ENCODE data around the gene TTC23.

TTC23 gene

DNA sequence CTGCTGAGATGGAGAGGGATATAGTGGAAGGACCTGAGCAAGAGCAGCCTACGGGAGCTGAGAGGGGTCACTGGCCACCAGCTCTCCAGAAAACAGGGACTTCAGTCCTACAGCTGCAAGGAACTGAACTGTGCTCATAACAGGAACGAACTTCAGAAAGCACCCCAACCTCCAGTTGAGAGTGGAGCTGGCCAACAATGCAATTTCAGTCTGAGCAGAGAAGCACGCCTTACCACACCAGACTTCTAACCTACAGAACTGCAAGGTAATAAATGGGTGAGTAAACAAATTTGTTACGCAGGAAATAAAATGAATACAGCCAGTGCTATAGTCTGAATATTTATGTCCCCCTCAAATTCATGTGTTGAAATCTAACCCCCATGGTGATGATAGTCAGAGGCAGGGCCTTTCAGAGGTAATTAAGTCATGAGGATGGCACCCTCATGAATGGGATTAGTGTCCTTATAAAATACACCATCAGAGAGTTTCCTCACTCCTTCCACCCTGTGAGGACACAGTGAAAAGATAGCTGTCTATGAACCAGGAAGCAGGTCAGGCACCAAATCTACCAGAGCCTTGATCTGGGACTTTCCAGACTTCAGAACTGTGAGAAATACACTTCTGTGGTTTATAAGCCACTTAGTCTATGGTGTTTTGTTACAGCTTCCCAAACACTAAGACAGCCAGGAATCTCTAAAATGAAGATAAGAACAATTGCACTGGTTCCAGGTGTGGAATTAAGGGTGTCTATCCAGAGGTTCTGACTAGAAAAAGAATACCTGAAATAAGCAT, 85.9 kb downstream of the TTC23 start:
- DNase-seq, result no peak

DNA sequence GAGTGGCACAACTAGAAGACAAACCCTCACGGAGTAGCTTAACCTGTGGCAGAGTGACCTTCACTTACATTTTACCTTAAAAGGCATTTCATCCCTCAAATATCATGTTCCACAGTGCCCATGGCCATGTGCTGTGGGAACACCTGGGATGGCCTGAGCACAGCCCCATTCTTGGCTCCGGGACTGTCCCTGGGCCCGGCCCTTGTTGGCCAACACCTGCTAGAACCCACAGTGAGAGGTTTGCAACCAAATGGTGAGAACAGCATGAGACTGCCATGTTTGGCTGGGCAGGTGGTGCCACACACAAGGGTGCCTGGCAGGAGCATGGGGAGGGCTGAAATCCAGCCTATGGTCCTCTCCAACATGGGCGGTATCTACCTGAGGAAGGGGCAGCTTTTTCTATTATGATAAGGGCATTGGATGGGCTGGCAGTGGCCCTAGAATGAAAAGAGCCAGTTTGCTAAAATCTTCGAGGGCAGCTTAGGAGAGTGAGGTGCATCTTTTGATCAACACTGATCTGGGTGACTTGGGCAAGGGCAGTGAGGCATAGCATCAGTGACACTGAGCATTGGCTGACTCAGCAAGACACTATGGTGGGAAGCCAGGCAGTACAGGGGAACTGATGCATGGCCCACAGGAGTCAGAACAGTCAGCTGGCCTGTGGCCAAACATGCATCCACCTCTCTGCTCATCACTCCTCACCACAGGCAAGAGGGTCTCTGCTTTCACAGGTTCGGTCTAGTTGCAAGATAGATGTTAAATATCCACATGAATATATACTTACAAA, 90.6 kb downstream of the TTC23 start:
- DNase-seq, result peak; percentile 37

DNA sequence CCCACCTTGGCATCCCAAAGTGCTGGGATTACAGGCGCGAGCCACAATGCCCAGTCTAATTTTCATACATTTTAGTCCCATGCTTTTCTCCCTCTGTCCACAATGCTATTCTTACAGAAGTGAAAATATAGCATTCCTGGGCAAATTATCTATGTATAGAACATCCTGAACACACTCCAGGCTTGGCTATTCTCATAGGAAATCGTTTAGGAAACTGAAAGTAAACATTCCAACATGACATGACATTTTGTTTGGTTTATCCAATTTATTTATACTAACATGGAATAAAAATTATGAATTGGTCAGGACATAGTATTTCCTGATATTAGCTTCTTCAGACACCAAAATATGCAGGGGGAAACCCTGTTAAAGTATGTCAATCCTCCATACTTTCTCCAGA, 91.9 kb downstream of the TTC23 start:
- DNase-seq, result no peak

DNA sequence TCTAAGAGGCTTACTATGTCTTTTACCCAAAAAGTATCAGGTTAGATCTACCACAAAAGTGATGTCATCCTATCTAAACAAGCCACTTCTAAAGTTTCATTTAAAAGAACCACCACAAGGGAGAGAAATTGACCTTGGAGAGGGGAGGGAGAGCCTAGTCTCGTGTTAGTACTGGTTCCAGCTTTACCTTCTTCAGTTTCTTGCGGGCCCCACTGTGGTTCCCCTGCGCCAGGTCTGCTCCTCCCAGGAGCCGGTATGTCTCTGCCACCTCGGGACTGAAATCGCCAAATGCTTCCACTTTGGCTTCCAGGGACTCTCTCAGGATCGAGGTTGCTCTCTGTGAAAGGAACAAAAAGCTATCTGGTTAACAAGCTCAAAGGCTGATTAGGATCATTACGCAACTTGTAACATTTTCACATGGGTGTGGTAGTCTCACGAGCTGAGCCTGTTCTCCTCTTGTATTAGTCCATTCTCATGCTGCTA, 93.4 kb downstream of the TTC23 start:
- peak; percentile 64 for DNase-seq

DNA sequence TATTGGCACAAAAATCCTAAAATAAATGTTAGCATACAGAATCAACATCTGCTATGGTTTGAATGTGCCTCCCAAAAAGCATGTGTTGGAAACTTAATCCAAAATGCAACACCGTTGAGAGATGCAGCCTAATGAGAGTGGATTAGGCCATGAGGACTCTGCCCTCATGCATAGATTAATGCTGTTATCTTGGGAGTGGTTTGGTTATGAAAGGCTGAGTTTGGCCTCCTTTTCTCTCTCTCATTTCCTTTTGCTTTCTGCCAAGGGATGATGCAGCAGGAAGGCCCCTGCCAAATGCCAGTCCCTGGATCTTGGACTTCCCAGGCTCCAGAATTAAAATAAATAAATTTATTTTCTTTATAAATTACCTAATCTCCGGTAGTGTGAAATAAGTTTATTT, 95.1 kb downstream of the TTC23 start:
- DNase-seq, result peak; percentile 2

DNA sequence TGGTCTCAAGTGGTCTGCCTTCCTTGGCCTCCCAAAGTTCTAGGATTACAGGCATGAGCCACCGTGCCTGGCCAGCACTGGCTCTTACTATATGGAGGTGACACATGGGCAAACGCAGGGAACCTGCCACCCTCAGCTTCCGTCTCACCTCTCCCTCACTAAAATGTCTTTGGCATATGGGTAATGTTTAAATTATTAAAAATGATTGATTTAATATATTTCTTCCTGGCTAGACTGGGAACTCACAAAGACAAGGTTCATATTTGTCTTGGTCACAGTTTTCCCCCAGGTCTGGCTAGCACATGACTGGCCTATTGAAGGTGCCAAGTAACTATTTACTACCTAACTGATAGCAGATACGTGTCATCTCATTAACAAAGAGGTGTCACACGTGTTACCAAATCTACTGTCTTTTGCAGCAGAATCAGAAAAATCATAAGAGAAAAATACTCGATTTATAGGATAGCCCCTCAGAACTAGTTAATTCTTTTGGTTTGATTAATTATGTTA, 96.3 kb downstream of the TTC23 start:
- DNase-seq, result peak; percentile 10

DNA sequence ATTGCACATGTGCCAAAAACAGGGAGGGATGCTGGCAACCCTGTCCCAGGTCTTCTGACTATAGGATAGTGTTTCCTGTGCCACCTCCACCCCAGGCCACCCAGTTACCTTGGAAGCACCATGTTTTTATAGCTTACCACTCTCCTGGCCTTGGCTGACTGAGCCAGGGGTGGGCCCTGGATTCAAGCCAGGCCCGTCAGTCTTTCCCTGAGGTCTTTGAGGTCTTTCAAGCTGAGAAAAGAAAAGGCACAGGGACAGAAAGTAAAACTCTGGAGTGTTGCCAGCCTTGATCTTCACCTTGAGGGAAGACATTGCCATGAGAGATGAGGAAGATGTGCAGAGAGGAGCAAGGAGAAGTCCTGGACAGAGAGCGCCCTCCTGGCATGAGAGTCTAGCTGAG, 98.2 kb downstream of the TTC23 start:
- DNase-seq, result no peak

DNA sequence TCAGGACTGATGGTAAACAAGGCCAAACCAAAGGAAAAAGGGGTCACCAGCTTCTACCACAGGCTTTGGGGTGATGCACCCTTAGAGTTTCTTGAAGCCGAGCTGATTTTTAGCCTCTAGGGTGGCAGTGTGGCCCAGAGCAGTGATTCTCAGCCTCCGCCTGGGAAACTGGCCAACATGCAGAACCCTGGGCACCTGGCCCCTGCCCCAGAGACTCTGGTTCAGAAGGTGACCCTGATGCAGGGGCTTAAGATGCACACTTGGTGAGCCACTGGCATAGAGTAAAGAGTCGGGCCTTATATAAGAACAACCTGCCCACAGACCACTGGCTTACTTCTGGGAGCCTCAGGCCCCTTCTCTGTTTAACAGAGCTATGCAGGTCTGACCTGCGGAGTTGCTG, 100.0 kb downstream of the TTC23 start:
- DNase-seq, result no peak

DNA sequence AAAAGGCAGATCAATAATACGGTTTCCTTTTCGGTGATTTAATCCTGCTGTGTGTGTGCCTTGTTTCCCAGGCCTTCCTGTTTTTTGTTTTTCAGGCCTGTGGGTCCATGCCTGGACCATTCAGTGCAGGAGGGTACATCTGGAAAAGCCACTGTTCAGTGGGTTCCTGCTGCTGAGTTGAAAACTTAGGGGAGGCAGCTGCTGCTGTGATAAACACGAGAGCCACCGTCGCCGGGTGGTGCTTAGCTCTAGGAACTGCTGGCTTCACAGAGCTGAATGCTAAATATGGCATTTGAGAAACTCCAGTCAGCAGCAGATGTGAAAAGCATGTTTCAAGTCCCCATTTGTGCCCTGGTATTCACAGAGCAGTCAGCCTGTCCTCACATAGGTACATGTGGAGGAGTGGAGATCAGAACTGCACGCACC, 100.5 kb downstream of the TTC23 start:
- DNase-seq, result no peak

DNA sequence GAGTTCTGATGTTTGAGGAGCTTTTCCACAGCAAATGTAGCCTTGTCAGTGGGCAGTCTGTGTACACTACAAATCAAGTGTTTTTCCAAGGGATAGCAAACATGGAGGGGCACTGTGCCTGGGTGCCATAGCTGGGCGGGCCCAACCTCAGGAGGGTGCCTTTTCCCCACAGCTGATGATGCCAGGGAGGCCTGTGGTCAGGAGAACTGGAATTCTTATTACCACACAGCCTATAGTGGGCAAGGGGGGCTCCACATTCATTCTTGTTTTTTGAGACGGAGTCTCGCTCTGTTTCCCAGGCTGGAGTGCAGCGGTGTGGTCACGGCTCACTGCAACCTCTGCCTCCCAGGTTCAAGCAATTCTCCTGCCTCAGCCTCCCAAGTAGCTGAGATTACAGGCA, 102.7 kb downstream of the TTC23 start:
- DNase-seq, result no peak

DNA sequence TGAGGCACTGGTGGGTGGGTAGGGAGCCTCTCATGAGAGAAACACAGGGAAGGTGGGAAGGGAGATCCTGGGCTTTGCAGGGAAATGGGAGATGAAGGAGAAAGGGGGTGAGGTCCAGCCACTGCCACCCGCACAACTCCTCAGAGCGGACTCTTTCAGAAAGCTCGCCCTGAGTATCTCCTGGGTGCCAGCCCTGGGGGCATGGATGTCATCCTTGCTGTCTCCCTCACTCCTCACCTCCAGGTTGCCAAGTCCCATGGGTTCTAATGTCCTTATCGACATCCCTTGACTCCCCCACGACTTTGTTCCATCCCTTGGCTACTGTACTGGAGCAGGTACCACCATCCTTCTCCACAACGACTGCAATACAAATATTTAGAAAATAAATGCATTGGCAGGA, 103.6 kb downstream of the TTC23 start:
- DNase-seq, result no peak

DNA sequence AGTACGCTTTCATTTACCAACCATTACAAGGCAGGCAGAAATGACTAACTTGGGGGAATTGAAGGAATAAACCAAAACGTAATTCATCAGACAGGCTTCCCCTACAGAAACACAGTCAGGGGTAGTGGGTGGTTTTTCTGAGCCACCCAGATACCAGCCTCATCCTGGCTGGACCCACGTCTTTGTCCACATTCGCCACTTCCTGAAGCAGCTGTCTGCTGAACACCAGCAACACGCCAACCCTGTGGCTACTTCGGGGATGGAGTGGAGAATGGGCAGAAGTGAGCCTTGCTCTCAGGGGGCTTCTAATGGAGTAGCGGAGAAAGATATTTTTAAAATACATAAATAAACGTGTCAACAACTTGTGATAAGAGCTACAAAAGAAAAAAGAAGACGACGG, 104.4 kb downstream of the TTC23 start:
- DNase-seq, result no peak

DNA sequence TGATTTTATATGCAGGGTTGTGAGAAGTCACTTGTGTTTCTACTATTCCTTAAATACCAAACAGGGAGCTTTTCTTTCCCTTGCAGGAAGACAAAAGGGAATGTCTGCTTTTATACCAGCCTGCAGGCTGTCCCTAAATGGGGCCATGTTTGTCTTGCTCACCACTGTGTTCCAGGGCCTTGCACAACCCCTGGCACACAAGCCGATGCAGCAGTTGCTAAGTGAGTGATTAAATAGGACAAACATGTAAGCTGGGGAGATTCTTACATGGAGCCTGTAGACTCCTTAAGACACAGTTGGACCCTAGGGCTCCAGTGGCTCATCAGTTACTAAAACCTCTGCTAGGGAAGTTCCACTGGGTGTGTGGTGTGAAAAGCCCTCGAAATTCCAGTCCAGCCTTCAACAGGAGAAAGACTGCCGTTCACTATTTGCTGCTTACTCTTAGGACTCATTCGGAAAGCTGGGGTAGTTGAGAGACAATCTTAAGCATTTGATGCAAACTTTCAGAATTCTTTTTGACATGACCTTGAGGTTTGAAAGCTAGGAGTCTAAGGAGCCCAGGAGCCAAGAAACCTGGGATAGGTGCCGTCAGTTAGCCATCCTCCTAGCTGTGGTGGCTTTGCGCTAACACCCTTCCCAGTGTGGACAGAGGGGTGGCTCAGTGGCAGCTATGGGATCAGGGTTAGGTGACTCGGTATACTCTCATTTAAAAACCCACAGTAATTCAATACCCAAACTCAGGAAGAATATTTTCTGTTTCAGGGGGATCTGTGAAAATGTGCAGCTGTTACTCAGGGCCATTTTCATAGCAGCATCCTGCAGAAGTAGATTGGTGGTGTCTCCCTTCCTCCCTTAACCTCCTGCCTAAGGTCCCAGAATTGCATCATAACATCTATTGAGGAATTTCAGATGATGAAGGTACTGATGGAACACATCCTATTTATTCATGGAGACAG, 105.4 kb downstream of the TTC23 start:
- DNase-seq, result peak; percentile 51

DNA sequence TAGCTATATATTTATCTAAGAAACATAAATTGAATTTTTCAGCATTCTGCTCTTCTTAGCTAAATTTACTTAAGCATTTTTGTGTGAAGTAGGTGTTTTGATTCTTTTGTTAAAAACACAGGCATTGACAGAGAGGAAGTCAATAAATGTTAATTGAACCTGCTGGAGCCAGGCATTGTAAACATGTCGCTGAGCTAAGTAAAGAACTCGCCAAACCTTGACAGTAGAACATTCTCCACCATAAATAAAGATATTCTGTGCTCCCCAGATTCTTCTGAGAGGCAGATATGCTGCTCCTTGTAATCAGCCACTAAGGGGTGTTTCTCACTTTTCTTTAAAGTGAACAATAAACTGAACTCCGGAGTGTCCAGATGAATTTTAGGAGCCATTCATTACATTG, 106.1 kb downstream of the TTC23 start:
- peak; percentile 17 for DNase-seq

DNA sequence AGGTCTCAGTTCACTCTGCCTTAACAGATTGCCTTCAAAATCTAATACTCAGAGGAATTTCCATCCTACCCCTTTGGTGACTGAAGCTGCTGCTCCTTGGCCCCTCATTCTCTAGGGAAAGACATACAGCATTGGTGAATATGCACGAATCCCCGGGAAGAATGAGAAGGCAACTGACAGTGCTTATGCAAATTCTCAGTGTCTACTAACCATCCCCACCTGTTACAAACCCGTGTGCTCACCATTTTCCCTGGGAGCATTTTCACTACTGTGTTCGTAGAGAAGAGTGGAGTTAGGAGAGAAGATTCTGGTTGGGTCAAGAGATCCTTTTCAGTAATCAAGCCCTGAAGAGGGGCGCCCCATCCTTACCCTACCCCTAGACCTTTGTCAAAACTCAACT, 106.8 kb downstream of the TTC23 start:
- peak; percentile 35 for DNase-seq

DNA sequence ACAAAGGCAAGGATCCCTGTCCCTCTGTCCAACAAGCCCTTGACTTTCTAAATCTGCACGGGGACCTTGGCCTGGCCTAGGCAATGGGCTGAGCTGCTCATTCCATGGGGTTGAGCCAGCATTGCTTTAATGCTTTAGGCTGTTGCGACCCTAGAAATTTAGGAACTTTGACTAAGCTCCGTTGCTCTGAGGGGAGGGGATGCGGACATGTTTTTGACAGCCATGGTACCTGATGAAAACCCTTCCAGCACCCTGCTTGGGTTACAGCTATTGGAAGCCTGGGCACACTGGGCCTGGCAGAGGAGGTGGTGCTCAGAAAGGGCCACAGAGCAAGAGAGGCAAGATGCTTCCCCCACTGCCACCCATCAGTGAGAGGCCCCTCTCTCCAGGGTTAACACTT, 107.4 kb downstream of the TTC23 start:
- peak; percentile 46 for DNase-seq

DNA sequence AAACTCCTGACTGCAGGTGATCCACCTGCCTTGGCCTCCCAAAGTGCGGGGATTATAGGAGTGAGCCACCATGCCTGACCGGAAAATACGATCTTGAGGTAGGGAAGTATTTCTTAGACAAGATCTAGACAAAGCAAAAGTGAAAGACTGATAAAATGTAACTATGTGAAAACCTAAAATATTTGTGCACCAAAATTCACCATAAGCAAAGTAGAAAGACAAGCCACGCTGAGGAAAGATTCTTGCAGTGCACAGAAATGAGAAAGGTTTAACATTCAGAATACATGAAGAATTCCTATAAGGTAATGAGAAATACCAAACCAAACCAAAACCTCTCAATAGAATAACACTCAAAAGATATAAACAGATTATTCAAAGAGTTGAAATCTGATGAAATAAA, 108.8 kb downstream of the TTC23 start:
- DNase-seq, result no peak

DNA sequence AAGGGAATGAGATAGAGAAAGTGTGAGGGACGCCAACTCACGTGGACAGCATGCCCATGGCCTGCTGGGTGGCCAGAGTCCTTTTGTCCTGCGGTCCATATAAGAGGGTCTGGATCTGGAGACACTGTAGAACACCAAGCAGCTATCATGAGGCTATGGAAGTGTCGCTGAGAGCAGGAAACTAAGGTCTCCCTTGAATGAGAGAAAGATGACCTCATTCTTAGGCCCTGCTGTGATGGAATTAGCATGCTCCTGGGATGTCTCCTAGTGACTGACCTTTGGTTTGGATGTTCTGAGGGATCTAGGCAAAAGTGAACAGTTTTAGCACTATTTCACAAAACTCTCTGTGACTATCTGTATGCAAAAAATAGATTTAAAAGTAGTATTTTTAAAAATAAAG, 110.1 kb downstream of the TTC23 start:
- peak; percentile 30 for DNase-seq

DNA sequence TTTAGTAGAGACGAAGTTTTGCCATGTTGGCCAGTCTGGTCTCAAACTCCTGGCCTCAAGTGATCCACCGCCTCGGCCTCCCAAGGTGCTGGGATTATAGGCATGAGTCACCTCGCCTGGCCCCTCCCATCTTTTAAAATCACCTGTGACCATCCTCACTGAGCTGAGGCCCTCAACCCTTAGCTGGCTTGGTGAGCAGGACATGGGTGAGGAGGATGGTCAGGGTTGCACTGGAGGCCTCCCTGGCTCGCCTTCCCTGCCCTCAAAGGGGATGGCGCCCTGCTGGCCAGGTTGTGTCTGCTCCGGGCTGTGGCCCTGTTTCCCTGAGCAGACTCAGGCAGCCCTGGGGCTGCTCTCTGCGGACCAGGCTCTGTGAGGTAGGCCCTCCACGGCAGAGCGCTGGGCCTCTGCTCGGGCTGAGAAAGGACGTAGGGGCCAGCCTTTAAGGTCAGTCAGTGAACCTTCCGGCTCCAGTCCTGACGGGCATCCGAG, 110.8 kb downstream of the TTC23 start:
- DNase-seq, result no peak

DNA sequence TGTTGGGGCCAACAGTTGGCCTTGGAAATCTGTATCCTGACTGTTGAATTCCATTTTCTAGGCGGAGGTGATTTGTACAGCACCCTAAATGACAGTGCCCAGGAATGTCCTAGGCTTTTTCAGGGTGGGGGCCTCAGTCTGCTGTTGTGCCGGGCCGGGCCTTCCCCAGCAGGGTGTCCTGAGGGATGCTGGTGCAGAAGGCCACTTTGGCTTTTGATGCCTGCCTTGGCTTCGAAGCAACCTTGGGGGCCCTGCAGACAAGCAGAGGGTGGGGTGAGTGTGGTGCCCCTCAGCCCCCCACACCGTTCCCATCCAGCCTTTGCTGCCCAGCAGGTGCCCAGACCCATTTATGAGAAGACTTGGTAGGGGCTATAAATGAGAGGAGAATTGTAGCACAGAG, 111.5 kb downstream of the TTC23 start:
- no peak for DNase-seq

DNA sequence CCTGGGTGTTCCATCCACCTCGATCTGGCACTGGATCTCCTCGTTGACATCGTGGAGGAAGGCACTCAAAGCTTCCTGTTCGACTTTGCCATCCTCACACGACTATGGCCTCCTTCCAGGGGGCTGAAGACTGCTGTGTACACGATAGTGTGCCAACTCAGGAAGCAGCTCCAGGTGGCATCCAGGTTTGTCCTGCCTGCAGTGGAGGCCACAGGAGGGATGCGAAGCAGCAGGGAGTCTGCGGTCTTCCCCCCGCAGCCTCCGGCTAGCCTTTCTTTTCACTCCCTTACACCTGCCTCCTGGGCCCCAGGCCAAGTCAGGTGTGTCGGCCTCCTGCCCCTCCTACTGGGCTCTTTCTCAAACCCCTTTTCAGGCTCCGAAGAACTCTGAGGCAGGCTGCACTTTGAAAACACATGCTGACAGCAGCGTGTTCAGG, 112.3 kb downstream of the TTC23 start:
- DNase-seq, result no peak

DNA sequence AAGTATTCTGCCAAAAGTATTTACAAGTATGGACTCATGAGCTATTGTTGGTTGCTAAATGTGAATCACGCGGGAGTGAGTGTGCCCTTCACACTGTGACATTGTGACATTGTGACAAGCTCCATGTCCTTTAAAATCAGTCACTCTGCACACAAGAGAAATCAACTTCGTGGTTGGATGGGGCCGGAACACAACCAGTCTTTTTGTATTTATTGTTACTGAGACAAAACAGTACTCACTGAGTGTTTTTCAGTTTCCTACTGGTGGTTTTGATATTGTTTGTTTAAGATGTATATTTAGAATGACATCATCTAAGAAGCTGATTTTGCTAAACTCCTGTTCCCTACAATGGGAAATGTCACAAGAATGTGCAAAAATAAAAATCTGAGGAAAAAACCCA, 114.2 kb downstream of the TTC23 start:
- DNase-seq, result no peak
